ENCODE measurements around the gene TOP3B.

The TOP3B gene

GRCh38 chr22:21991774-21992173 is 9.2 kb upstream of the TOP3B start:
- Histone ChIP-seq H3K4me2 (ENCODE audit: low read length) (no peak overlapping the region), H3K9me3 (ENCODE audit: control insufficient read depth, insufficient read depth, low read length) (no peaks in the 10 kb centered on the region), H4K20me1 (ENCODE audit: control insufficient read depth, insufficient read depth, low read depth, low read length) (no peaks in the 10 kb centered on the region), H3K4me1 (ENCODE audit: control insufficient read depth, low read length) (no peaks in the 10 kb centered on the region), H3K27ac (ENCODE audit: low read depth, low read length) (no peak overlapping the region), H3K36me3 (ENCODE audit: control insufficient read depth, low read length) (peaks cover 11% of the 10 kb centered on the region; the same call in 1 of the 2 replicates), H3K9me2 (replicated peaks; ENCODE audit: control insufficient read depth, low read length) (no peaks in the 10 kb centered on the region), H3K79me2 (ENCODE audit: control insufficient read depth, low read length) (no peaks in the 10 kb centered on the region), H3K4me3 (ENCODE audit: low read length) (no peak overlapping the region), H3F3A (ENCODE audit: control insufficient read depth, insufficient read depth) (no peaks in the 10 kb centered on the region; the same call in 1 of the 2 replicates), H3K27me3 (ENCODE audit: control insufficient read depth, low read length) (no peaks in the 10 kb centered on the region)
- TF ChIP-seq CTCF (IDR thresholded peaks at IDR 0.05; ENCODE audit: low read depth, low read length, poor library complexity, severe bottlenecking) (no peak), EZH2phosphoT487 (IDR thresholded peaks at IDR 0.05; ENCODE audit: borderline replicate concordance, low read length) (no peak)

GRCh38 chr22:21991304-21991596 is 8.7 kb upstream of the TOP3B start:
- no peak for TF ChIP-seq EZH2phosphoT487 (IDR thresholded peaks at IDR 0.05; ENCODE audit: borderline replicate concordance, low read length)
- no peak for TF ChIP-seq CTCF (IDR thresholded peaks at IDR 0.05; ENCODE audit: low read depth, low read length, poor library complexity, severe bottlenecking)
- no peaks in the 10 kb centered on the region for H3K79me2 ChIP-seq (ENCODE audit: control insufficient read depth, low read length)
- no peaks in the 10 kb centered on the region for H3K9me3 ChIP-seq (ENCODE audit: control insufficient read depth, insufficient read depth, low read length)
- peaks cover 11% of the 10 kb centered on the region; the same call in 1 of the 2 replicates for H3K36me3 ChIP-seq (ENCODE audit: control insufficient read depth, low read length)
- H3K4me3 ChIP-seq (ENCODE audit: low read length), result no peak overlapping the region
- no peaks in the 10 kb centered on the region for H4K20me1 ChIP-seq (ENCODE audit: control insufficient read depth, insufficient read depth, low read depth, low read length)
- no peaks in the 10 kb centered on the region; the same call in 1 of the 2 replicates for H3F3A ChIP-seq (ENCODE audit: control insufficient read depth, insufficient read depth)
- H3K4me1 ChIP-seq (ENCODE audit: control insufficient read depth, low read length), result no peaks in the 10 kb centered on the region
- H3K27me3 ChIP-seq (ENCODE audit: control insufficient read depth, low read length), result no peaks in the 10 kb centered on the region
- H3K4me2 ChIP-seq (ENCODE audit: low read length), result no peak overlapping the region
- H3K27ac ChIP-seq (ENCODE audit: low read depth, low read length), result no peak overlapping the region
- no peaks in the 10 kb centered on the region for H3K9me2 ChIP-seq (replicated peaks; ENCODE audit: control insufficient read depth, low read length)

GRCh38 chr22:21990445-21991303 is 8.1 kb upstream of the TOP3B start:
- no peaks in the 10 kb centered on the region for H3K9me2 ChIP-seq (replicated peaks; ENCODE audit: control insufficient read depth, low read length)
- H3K4me2 ChIP-seq (ENCODE audit: low read length), result no peak overlapping the region
- H3F3A ChIP-seq (ENCODE audit: control insufficient read depth, insufficient read depth), result no peaks in the 10 kb centered on the region; the same call in 1 of the 2 replicates
- TF ChIP-seq CTCF (IDR thresholded peaks at IDR 0.05; ENCODE audit: low read depth, low read length, poor library complexity, severe bottlenecking) (no peak), EZH2phosphoT487 (IDR thresholded peaks at IDR 0.05; ENCODE audit: borderline replicate concordance, low read length) (no peak)
- peaks cover 11% of the 10 kb centered on the region; the same call in 1 of the 2 replicates for H3K36me3 ChIP-seq (ENCODE audit: control insufficient read depth, low read length)
- no peaks in the 10 kb centered on the region for H3K79me2 ChIP-seq (ENCODE audit: control insufficient read depth, low read length)
- H4K20me1 ChIP-seq (ENCODE audit: control insufficient read depth, insufficient read depth, low read depth, low read length), result no peaks in the 10 kb centered on the region
- no peaks in the 10 kb centered on the region for H3K9me3 ChIP-seq (ENCODE audit: control insufficient read depth, insufficient read depth, low read length)
- H3K4me1 ChIP-seq (ENCODE audit: control insufficient read depth, low read length), result no peaks in the 10 kb centered on the region
- no peak overlapping the region for H3K4me3 ChIP-seq (ENCODE audit: low read length)
- H3K27ac ChIP-seq (ENCODE audit: low read depth, low read length), result no peak overlapping the region
- H3K27me3 ChIP-seq (ENCODE audit: control insufficient read depth, low read length), result no peaks in the 10 kb centered on the region

All from DOHH2 (cell line).